ENCODE measurements around the gene OR4C6.

The OR4C6 gene

DNA sequence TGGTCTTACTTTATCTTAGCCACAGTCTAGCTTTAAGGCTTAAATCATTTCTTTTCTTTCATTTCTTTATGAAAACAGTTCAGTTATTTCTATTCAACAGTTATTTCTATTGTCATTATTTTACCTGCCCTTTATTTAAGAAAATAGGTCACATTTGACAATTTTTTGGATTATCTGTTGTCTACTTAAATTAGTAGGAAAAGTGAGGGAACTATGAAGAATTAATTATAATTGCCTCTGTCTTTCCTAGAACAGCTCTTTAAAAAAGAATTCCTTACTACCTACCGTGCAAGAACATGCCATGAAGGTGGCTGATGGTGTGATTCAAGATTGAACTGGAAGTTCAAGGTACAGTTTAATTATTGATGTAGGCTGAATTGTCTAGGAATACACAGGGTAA is at the start of gene OR4C6:
Gene OR4C6 (plus strand): TSS at position 301 of the 400 bp plus-strand sequence. CDS start 2,966 bp downstream, outside the sequence.
- DNase-seq (ENCODE audit: low read depth): no peak

DNA sequence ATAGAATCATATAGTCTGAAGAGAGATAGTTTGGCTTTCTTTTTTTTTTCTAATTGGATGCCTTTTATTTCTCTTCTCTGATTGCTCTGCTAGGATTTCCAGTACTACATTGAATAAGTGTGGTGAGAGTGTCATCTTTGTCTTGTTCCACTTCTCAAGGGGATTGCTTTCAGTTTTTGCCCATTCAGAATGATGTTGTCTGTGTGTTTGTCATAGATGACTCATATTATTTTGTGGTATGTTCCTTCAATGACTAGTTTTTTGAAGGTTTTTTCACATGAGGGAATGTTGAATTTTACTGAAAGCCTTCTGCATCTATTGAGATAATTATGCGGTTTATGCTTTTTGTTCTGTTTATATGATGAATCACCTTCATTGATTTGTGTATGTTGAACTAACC is 37.5 kb upstream of the OR4C6 start:
- DNase-seq (ENCODE audit: low read depth): no peak

DNA sequence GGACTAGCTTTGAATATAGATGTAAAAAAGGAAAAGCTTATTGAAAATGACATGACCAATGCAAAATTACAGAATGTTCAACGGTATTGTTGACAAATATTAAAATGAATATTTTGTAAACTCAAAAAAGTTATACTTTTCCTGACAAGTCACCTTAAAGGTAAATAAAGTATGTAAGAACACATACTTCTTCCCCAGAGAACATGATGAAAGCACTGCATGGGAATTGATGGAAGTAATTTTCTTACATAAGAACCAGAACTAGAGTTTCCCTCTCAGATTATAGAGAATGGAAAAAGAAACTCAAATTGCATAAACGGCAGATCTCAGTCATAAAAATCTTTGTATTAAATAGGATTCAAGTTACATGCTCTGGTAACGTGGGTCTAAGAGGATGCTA is 27.2 kb upstream of the OR4C6 start, which contains the start of gene OR4P4:
Gene OR4P4 (plus strand): TSS at position 301 of the 400 bp plus-strand sequence.
- no peak for DNase-seq (ENCODE audit: low read depth)

DNA sequence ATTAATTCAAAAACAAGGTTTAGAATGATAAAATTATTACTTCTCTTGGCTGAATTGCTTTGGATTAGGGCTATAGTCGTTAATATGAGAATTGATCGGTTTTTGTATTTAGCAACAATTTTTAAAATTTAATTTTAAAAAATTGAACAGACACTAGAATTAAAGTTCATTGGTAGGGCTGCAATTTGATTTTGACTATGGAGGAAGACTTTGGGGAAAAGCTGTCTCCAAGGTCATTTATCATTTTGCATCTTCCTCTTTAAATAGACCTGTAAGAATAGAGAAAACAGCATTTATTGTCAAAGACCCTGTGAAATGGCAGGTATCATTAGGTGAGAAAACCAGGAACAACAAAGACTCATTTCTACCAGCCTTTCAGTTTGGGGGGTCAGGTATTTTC is 14.0 kb upstream of the OR4C6 start, which contains the start of gene OR4S2:
Gene OR4S2 (plus strand): TSS at position 301 of the 400 bp plus-strand sequence. CDS start 2,577 bp downstream, outside the sequence.
- DNase-seq (ENCODE audit: low read depth): no peak

DNA sequence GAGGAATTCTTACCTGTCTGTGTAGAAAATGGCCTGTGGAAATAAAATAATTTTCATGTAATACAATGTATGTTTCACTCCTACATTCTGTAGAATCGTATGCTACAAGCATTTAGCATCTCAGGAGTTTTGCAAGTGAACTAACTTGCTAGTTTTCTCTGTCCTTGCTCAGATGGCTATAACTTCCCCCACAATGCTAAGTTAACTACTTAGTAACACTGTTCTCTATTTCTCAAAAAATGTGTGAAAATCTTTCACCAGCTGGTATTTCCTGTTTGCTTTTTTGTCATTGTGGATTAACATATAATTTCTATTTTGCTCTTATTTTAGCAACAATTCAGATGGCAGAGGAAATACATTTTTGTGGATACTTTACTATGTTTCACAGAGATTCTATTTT is 9.4 kb upstream of the OR4C6 start:
- no peak for DNase-seq (ENCODE audit: low read depth)

DNA sequence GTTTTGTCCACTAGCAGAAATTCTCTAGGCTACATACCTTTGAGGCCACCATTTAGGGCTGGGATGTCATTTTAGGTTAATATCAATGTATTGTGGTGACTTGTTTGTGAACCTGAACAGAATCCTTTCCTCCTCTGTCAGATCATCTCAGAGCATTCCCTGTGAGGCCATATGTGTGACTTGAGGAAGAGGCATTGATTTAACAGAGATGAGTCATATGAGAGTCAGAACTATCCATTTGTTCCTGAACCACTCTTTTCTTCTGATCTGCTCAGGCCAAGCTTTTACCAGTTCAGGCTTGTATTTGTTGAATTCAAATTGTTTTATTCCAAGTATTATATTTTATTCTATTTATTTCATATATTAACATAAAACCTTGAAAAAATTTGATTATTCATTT is 6.9 kb upstream of the OR4C6 start:
- DNase-seq (ENCODE audit: low read depth): no peak

DNA sequence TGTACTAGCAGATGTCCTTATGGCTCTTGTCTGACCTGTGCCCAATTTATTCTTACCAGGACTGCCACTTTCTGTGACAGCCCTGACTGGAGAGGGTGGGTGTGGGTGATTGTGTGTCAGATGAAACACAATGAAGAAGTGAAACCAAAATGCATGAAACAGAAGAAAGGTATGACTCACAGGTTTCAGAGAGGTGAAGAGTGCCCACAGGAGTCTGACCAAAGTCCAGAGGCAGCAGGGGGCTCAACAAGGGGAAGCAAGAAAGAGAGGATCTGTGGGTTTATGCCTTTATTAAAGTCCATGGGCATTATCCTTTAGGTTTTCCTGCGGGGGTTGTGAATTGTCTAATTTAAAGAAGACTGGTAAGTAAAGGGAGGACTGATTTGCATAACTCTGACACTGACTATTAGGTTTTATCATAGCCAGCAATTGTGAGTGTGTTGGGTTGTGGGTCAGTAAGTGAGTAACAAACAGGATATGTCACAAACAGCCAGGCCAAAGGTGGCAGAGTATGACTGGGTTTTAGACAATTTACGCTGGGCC is 3.9 kb upstream of the OR4C6 start:
- DNase-seq (ENCODE audit: low read depth): no peak

DNA sequence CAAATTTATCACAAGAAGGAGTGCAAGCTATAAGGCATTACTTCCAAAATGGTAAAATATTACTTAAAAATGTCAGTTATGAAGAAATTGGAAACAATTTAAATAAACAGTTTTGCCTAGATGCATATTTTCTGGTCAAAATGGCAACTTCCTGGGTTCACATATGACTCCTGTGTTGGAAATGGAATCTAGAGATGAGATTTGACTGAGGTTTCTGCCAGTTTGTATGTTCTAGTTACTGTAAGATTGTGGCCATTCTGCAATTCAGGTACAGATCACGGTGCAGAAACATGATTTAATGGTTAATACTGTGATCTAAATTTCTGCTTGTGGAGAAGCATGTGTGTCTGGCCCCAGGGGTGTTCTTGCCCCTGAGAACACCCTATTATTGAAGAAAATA is 3.4 kb upstream of the OR4C6 start:
- DNase-seq (ENCODE audit: low read depth): no peak

DNA sequence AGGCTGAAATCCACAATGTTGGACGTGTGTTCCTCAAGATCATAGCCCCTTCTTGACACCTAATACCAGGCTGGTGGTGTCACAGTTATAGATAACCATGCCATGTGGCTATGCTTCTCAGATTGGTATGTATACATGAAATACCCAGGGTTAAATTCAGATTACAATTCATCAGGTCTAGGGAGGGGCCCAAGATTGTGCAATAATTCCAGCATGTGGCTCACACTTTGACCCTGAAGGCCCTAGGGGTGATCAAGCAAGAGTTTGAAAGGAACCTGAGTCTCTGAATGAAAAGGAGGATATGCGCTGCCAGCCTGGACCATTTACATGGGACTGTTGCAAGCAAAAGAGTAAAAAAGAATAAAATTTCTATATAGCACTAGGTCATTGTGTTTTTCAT is 7.4 kb downstream of the OR4C6 start:
- DNase-seq (ENCODE audit: low read depth): no peak

DNA sequence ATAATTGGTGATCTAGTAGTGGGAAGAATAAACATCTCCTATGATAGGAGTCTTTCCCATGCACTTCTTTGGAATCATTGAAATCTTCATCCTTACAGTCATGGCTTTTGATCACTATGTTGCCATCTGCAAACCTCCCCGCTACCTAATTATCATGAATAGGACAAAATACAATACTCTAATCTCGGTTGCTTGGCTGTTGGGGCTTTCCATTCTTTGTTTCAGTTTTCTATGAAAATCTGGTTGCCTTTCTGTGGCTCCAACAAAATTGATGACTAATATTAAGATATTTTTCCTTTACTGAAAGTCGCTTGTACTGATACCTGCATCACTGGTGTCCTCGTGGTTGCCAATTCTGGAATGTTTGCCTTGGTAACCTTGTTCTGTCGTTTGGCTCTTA is 11.9 kb downstream of the OR4C6 start:
- DNase-seq (ENCODE audit: low read depth): no peak

DNA sequence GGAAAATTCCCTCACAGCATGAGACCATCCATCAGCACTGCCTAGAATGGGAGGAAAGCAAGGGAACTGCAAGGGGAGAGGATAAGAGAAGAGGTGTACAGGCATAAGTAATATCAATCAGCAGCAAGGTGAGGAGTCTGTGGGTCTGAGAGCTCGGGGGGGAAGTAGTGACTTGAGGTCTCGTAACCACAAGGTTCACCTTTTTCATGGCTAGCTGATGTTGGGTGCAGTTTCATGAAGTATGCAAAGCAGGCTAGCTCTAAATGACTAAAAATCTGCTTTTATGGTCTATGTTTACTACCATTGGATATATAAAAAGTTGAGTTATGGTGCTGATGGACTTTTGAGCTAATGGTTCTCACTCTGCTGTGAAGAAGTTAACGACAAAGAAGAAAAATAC is 35.8 kb downstream of the OR4C6 start:
- no peak for DNase-seq (ENCODE audit: low read depth)

DNA sequence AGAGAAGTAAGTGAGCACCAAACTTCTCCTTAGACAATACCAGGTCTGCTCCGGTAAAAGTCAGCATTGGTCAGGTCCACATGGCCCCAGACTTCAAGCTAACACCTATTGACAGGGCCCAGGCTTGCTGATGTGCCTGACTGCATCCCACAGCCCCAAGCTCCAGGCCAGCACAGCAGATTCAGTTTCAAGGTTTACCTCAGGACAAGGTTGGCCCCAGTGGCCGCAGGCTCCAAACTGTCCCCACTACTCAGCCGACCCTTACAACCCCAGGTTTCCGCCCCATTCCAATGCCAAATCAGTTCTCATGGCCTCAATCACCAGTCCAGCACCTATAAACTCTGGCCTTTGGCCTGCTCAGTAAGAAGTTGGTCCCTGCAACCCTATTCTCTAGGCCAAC is 39.4 kb downstream of the OR4C6 start:
- DNase-seq (ENCODE audit: low read depth): no peak

DNA sequence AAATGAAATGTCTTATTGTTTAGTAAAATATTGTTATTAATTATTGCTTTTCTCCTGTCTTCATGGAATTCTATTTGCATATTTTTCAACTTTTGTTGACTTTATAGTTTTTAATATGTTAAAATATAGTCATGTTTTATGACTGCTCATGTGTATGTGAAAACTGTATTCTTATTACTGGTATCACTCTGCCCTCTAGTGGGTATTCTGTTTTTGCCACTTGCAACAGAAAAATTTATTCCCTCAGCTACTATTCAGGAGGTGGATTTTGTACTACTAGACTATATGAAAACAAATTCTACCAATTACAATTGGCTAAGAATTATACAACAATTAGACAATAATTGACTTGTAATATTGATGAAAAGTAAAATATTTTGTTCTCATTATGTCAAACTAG is 45.0 kb downstream of the OR4C6 start:
- no peak for DNase-seq (ENCODE audit: low read depth)

DNA sequence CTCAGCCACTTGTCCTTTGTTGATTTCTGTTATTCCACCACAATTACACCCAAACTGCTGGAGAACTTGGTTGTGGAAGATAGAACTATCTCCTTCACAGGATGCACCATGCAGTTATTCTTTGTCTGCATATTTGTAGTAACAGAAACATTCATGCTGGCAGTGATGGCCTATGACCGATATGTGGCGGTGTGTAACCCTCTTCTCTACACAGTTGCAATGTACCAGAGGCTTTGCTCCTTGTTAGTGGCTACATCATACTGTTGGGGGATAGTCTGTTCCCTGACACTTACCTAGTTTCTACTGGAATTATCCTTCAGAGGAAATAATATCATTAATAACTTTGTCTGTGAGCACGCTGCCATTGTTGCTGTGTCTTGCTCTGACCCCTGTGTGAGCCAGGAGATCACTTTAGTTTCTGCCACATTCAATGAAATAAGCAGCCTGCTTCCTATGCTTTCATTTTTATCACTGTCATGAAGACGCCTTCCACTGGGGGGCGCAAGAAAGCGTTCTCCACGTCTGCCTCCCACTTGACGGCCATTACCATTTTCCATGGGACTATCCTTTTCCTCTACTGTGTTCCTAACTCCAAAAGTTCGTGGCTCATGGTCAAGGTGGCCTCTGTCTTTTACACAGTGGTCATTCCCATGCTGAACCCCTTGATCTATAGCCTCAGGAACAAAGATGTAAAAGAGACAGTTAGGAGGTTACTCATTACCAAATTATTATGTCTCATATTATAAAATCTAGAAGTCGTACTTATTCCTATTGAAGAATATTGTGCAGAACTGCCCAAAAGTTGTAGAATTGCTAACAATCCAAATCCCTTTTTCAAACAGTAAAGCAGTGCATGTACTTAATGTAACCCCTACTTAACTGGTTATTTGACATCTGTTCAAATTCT is 53.2 kb downstream of the OR4C6 start:
- DNase-seq (ENCODE audit: low read depth): no peak
